ENCODE data around the gene LUM.

LUM gene, protein sequence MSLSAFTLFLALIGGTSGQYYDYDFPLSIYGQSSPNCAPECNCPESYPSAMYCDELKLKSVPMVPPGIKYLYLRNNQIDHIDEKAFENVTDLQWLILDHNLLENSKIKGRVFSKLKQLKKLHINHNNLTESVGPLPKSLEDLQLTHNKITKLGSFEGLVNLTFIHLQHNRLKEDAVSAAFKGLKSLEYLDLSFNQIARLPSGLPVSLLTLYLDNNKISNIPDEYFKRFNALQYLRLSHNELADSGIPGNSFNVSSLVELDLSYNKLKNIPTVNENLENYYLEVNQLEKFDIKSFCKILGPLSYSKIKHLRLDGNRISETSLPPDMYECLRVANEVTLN

DNA sequence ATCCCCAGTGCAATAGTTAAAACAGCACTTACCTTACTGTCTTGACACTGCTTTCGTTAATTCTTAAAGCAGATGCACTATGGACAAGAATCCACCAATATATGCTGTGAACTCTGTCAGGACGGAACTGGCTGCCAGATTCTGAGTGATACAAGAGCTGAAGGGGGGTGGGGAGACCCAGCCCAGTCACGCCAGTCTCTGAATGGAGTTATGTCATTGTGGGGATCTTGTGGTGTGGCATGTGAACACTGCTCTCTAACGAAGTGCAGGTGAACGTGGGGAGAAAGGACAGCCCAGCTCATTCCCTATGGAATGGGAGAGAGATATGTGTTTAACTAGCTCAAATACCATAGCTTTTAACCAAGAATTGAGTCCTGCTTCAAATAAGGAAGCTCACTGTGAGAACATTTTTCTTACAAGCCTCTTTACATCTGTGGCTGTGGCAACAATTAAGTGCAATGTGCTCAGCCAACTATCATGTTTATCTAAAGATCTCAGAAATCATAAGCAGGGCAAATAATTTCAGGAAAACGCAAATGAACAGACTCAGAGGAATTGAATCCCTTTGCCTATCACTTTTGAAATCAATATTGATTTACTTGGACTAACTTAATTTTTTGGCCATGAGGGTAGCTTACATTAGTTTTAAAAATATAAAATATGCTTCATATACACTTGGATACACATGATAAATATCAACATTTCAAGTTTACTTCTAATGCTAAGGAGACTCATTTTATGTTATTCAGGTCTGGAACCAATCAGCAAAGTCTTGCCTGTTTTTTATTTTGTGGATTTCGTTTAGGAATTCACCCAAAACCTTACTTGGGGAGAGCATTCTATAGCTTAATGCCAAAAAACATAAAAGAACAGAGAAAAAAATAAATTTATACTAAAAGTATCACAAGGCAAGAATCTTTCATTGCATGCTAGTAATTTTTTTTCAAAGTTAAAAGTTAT, at the start of gene LUM:
LUM (minus strand) TSS at position 129 of the 960 bp plus-strand sequence. CDS start 2,515 bp downstream, outside the sequence.
- no peak for DNase-seq

DNA sequence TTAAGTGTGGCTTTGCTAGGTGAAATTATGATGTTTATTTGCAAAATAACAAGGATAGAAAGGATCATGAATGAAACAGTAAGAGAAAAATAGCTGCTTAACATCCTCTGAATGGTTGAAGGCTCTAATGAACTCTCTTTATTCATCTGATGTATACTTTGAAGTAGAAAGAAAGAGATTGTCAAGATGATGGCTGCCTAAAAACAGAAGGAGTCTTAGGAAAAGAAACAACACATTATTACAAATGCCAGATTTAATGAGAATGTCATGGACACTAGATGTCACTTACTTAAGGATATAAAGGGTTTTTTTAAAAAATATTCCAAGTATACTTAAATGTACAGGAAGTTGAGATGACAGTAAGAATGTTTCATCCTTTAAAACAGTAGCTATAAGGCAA, 49.7 kb upstream of the LUM start:
- DNase-seq = no peak

DNA sequence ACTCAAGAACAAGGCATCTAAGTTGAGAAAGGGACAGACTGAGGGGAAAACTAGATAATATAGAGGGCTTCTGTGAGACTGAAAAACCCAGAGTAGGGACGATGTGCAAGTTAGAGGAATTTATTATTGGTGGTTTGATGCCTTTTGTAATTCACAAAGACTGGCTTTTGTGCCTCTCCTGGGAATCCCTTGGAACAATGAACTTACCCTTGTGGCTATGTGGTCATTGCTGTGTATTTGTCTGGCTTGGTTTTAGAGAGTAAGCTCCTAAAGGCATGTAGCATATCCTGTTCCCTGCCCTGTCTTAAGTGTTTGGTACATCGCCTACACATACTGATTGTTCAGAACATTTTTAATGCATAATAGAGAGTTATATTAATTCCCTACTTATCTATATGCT, 44.7 kb upstream of the LUM start:
- DNase-seq = no peak

DNA sequence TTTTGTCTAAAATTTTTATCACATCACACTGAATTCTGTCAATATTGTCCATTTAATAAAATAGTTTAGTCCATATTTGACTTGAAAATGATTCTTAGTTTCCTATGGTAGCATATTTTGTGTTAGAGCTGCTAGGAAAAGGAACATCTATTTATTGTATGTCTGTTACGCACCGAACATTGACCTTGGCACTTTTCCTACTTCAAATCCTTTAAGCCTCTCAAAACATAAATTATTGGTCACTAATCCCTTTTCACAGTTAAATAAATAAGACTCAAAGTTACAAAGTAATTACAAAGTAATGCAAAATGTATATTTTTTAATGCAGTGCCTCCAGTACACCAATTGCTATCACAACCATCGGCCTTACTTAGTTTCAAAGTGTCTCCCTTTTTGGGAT, 42.8 kb upstream of the LUM start:
- no peak for DNase-seq

DNA sequence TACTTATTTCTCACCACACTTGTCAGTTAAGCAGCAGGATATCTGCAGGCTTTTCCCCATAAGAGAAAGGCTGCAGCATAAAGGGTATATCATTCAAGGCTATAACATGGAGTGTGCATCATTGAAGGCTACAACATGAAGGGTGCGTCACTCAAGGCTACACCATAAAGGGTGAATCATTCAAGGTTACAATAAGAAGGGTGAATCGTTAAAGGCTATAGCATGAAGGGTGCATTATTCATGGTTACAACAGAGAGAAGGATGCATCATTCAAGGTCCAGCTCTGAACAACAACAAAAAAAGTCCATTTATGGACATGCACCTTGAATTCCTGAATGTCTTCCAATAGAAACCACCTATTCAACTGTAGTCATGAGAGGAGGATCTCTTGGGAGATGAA, 32.8 kb upstream of the LUM start:
- DNase-seq = no peak

DNA sequence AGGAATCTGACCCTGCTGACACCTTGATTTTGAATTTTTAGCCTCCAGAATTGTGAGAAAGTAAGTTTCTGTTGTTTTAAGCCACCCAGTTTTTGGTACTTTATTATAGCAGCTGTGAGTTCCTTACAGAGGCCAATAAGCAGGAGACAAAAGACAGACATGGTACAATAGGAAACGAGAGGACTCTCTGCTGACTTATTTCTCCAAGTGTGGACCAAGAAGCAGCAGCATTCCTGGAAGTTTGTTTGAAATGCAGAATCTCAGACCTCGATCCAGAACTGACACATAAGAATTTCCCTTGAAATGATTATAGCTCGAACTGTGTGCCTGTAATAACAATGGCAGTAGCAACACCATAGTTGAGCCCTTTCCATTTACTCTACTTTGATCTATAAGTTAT, 31.9 kb upstream of the LUM start:
- DNase-seq = no peak

DNA sequence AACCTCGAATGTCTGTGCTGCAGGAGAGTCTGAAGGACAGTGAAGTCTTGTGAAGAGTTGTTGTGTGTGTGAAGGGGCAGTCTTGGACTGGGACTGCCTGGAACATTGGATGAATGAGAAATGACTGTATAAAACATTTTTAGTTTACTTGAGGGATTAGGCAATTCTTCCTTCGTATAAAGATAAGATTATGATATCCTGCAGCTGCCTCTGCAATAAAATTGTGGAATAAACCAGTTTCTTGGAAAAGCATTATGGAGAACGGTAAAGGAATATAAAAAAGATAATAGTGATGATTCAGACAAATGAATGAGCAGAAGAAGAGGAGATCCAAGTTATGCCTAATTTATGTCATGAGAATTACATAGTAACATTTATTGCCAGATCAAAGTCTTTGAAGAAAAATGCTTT, 30.9 kb upstream of the LUM start:
- no peak for DNase-seq

DNA sequence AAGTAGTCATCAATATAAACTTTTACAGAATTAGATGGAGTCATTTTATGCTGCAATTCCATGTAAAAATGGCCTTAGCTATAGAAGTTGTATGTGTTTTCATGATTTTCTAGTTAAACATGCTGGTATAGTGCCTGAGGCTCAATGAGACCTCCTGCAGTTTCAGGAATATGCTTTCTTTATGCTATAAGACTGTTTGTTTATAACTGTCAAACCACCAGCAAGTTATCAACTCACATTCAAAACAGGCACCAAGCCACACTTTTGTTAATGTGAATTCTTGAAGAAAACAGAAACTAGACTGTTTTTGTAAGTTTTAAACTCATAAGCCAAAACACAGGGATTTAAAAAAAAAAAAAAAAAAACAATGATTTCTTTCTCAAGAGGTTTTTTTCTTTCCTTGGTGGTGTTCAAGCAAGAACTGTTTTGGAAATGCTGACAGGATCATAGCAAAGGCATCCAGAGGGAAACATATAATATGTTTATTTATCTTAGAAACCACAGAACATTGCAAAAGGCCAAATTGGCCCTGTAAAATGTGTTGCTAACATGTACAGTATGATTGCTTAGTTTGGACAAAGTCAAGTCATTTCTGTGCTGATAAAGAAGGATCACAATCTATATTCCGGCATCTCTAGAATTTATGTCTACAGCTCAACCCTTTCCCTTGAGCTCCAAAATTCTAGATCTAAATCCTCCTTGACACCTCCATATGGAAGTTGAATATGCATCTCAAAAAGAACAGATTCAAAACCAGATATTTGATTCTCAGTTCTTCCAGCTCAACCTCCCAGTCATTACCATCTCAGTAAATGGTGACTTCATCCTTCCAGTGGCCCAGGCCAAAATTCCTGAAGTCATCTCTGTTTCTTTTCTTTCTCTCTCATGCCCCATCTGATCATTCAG, 29.0 kb upstream of the LUM start:
- DNase-seq = no peak

DNA sequence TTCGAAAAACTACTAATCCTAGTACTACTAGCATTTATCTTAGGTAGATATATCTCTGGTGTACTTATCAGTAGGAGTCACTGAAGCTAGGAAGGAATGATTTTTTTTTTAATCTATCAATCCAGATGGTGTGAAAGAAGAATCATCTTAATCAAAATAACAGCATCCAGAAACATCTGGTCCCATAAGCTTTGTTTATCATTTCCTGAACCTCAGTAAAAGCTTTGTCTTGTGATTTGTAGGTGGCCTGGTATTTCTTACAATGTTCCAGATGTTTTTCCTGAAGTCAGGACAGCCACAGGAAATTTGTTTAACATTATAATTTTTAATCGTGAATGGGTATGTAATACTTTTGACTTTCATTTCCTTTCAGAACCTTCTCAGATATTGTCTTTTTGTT, 28.0 kb upstream of the LUM start:
- DNase-seq = no peak

DNA sequence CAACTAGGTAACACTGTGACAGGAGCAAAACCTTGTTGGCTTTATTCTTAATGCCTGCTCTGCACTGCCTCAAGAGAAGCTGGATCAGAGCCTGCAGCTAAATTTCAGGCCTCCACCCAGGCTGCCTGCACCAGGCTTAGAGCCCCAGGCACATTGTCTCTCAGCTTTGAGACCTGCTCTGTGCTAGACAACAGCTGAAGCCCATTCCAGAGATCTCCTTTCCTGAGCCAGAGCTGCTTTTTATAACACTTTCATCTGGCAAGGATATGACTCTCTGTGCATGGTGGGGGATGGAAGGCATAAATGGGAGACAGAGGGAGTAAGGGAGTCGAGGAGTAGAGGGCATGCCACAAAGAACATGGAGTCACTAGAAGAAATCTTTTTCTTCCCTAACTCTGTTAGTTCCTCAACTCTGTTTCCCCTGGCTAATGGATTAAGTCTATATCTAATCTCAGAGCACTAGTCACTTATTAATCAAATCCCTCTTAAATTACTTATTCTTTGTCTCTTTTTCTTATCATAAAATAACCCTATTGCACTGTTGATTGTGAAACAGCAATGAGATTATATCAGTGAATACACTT, 27.1 kb upstream of the LUM start:
- no peak for DNase-seq

DNA sequence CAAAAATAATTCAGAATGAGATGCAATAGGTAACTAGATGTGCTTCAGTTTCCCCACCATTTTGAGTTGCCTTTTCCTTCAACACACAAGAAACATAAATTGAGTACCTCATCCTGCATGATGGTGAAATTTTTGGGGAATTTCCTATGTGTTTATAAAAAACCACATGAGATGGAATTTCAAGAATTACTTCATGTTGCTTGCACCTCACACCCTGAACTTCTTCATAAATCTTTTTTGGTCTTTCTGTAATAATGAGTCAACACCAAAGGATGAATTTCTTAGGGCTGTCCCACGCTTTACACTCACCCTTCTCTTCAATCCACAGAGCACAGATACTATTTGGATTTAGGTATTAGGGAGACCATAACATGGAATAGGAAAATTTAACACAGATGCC, 22.6 kb upstream of the LUM start:
- DNase-seq = no peak

DNA sequence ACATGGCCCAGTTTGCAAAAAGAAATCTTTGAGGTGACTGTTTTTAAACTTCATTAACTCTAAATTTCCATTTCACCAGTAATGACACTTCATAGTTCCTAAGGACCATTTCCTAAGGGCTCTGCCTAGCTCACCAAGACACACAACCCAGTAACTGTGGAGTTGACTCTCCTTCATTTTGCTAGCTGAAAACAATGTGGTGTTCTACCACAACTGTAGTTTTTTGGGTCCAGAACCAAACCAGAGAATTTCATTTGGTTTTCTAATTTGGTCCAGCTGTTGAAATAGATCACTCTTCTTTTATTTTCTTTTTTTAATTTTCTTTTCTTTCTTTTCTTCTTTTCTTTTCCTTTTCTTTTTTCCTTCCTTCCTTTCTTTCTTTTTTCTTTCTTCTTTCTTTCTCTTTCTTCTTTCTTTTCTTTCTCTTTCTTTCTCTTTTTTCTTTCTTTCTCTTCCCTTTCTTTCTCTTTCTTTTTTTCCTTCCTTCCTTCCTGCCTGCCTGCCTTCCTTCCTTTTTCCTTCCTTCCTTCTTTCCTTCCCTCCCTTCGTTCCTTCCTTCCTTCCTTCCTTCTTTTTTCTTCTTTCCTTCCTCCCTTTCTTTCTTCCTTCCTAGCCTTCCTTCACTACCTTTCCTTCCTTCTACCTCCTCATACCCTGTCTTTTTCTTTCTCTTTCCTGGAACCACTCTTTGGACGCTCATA, 18.5 kb upstream of the LUM start:
- no peak for DNase-seq

DNA sequence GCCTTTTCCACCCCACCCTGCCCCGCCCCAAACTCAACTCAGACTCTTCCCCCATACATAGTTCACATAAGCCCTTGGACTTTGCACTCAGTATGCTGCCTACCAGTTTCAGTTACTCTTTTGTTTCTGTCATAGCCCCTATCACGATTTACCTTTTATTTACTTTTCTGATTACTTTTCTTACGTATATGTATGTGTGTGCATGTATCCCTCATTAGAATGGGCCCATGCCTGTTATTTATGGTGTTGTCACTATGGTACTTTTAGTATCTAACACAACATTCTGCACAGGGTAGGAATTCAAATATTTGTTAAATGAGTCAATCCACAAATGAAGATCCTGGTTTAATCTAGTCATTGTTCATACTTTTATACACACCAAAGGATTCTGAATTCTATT, 16.5 kb upstream of the LUM start:
- no peak for DNase-seq

DNA sequence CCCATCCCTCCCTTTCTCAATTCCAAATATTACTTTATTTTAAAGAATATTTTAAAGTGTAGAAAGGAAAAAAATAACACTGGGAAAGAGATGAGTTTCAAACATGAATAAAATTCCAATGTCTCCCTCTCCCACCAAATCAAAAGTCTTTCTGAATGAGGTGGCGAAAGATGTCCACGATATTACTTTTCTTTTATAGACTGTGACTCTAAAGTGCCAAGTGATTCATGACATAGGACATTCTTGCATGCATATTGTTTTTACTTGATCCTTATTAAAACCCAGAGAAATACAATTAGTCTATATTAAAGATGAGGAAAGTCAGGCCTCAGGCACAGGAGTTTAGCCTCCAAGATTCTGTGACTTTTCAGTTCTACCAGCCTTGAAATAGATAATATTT, 16.0 kb upstream of the LUM start:
- DNase-seq = no peak

DNA sequence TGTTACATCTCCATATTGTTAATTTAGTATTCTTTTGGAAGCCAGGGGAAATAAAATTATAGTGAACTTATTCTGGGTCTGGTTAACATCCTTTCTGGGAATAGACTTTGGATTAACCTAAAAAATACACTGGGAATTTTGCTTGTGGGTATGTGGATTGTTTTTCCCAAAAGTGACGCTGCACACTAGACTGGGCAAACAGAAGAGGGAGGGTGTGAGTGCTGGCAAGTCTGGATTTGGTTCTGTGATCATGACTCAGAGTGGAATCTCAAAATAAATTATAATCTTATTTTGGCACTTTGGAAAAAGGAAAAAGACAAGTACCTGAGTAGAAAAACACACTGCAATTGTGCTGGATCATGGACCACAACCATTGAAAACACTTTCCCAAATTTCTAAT, 15.2 kb upstream of the LUM start:
- no peak for DNase-seq

DNA sequence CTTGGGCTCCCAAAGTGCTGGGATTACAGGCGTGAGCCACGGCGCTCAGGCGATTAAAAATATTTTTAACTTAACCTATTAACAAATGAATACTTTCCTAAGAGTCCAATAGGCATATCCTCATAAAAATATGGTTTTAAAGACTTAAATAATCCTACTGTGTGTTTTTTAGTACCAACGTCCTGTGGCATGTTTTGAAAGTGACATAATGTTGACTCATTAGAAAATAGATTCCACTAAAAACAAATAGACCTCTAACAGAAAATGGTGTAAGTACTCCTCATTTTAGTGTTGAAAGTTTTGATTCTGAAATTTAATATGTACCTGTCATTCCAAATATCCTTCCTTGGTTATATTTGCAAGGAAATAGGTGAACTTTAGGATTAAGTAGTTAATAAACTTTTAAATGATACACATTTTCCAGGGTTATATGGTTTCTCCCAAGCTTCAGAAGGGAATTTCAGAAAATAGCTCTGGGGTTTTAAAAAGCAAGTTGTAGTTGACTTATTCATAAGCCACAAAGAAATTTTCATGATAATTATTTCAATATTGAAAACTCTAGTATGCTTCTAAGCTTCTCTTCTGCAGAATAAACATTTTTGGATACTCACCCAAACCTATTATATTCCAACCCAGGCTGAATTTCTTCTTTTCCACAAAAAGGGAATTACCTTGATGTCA, 12.1 kb upstream of the LUM start:
- DNase-seq = no peak

DNA sequence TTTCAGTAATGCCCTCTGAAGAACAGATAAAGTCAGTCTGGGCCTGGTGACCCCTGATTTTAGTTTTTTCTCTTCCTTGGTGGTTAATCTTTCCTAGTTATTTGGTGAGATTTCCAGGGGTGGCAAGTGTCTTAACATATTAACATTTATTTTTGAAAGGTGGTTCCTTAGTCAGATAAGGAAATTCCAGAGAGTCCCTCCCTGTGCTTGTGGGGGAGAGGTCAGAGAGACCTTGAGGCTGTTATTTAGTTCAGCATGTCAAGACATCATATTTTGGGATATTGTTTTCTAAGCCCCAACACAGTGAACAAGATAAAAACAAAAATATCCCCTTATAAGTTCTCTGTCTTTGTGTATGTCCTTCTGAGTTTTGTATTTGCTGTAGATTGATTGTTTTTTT, 9.5 kb upstream of the LUM start:
- no peak for DNase-seq

DNA sequence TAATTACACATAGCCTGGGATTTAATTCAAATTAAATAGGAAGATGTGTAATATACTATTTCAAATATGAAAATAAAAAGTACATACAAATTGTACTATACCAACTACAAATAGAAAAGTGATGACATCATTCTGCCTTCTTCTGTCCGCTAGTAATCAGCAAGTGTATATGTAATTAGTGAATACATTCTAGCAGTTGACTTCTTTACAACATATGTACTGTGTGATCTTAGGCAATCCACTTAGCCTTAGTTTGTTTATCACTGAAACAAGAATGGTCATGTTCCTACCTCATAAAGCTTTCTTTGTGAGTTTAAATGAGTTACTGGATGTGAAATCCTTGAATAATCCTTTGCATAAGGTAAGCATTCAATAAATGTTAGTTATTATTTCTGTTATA, 7.8 kb upstream of the LUM start:
- DNase-seq = no peak

DNA sequence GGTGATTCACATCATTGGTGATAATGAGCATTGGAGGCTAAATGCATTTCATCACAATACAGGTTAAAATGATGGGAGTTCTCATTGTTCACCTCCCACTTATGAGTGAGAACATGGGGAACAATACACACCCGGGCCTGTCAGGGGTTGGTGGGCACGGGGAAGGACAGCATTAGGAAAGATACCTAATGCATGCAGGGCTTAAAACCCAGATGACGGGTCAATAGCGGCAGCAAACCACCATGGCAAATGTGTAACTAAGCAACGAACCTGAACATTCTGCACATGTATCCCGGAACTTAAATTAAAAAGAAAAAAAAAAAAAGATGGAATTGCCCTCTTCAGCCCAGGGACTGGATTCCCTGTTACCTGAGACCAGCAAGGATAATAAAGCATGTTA, 2.3 kb upstream of the LUM start:
- no peak for DNase-seq

DNA sequence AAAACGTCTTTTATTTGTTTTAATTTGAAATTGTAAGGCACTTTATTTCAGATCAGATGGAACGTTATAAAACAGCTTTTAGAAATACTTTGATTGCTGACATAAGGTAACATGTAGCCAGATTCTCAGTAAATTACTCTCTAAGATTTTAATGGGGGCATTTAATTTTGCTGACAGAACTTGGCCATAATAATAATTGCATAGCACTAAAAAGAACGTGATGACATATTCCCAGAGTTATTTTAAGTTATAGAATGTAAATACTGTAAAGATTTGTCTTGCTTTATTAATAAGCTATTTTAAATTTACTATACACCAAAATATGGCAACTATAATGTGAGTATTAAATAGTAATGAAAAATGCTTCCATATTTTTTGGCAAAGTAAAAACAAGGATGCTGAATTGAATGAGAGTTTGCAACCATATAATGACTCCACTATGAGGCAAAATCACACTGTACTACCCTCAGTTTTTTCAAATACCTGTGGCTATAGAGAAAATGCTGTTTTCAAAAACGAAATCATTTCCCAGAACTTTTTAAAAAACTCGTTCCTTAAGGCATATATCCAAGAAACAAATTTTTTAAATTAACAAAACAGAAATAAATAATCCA, 876 bp downstream of the LUM start:
- DNase-seq = no peak
